Measurements from ENCODE around the gene CACNA1D. TPM values are rescaled to one million over a fixed set of nuclear protein-coding genes. Genes with fewer than 3 reads are reported as not detected.
A peak's percentile ranks its signal among the peaks of the same experiment; 100 is the strongest.

The CACNA1D gene
- total and polyA plus RNA-seq, 5 donors from 2014 or later = 0.03 to 0.44 TPM; not detected in 3

GRCh38 chr3:53812434-53812833, 318.0 kb downstream of the CACNA1D start:
- no peak for DNase-seq
- H3K27ac Mint-ChIP-seq = no peak overlapping the region

GRCh38 chr3:53813229-53813628, 318.8 kb downstream of the CACNA1D start:
- no peaks in the 10 kb centered on the region for H3K36me3 ChIP-seq (ENCODE audit: control insufficient read depth, insufficient read depth, low read length)
- H3K36me3 Mint-ChIP-seq = no peaks in the 10 kb centered on the region
- H3K27me3 Mint-ChIP-seq = peaks cover 14% of the 10 kb centered on the region
- no peaks in the 10 kb centered on the region for H3K9me3 ChIP-seq (ENCODE audit: control insufficient read depth in 2 of 2, low read length in 2 of 2)
- H3K4me3 ChIP-seq (ENCODE audit: low read depth, low read length) = no peak overlapping the region
- H3K27ac Mint-ChIP-seq = no peak overlapping the region
- H3K4me1 Mint-ChIP-seq = no peaks in the 10 kb centered on the region
- no peak for ATAC-seq (ENCODE audit: low read depth in 2 of 2)
- no peak overlapping the region for H3K27ac ChIP-seq (ENCODE audit: insufficient read depth, low read length, poor library complexity, severe bottlenecking)
- no peaks in the 10 kb centered on the region for H3K4me1 ChIP-seq (ENCODE audit: control insufficient read depth, insufficient read depth, low read length, poor library complexity, severe bottlenecking)
- H3K4me3 Mint-ChIP-seq = no peak overlapping the region
- no peak for DNase-seq
- no peaks in the 10 kb centered on the region for H3K27me3 ChIP-seq (ENCODE audit: control insufficient read depth, insufficient read depth, low read length)
- H3K9me3 Mint-ChIP-seq = no peaks in the 10 kb centered on the region

More at GRCh38 chr3:53812434-53812833, 318.0 kb downstream of the CACNA1D start:
- no peak overlapping the region for H3K27ac ChIP-seq (ENCODE audit: insufficient read depth, low read length, poor library complexity, severe bottlenecking)
- Mint-ChIP-seq H3K4me3 (no peak overlapping the region), H3K9me3 (no peaks in the 10 kb centered on the region), H3K27me3 (peaks cover 9% of the 10 kb centered on the region), H3K4me1 (no peaks in the 10 kb centered on the region), H3K36me3 (no peaks in the 10 kb centered on the region)
- H3K4me3 ChIP-seq (ENCODE audit: low read depth, low read length) = no peak overlapping the region
- no peak for ATAC-seq (ENCODE audit: low read depth in 2 of 2)
- no peaks in the 10 kb centered on the region for H3K36me3 ChIP-seq (ENCODE audit: control insufficient read depth, insufficient read depth, low read length)
- no peaks in the 10 kb centered on the region for H3K9me3 ChIP-seq (ENCODE audit: control insufficient read depth in 2 of 2, low read length in 2 of 2)
- H3K27me3 ChIP-seq (ENCODE audit: control insufficient read depth, insufficient read depth, low read length) = no peaks in the 10 kb centered on the region
- H3K4me1 ChIP-seq (ENCODE audit: control insufficient read depth, insufficient read depth, low read length, poor library complexity, severe bottlenecking) = no peaks in the 10 kb centered on the region

GRCh38 chr3:53813876-53814275, 319.5 kb downstream of the CACNA1D start:
- Histone ChIP-seq H3K36me3 (ENCODE audit: control insufficient read depth, insufficient read depth, low read length) (no peaks in the 10 kb centered on the region), H3K9me3 (ENCODE audit: control insufficient read depth in 2 of 2, low read length in 2 of 2) (no peaks in the 10 kb centered on the region), H3K4me3 (ENCODE audit: low read depth, low read length) (no peak overlapping the region), H3K27me3 (ENCODE audit: control insufficient read depth, insufficient read depth, low read length) (no peaks in the 10 kb centered on the region), H3K4me1 (ENCODE audit: control insufficient read depth, insufficient read depth, low read length, poor library complexity, severe bottlenecking) (no peaks in the 10 kb centered on the region), H3K27ac (ENCODE audit: insufficient read depth, low read length, poor library complexity, severe bottlenecking) (no peak overlapping the region)
- Mint-ChIP-seq H3K36me3 (no peaks in the 10 kb centered on the region), H3K27me3 (peaks cover 20% of the 10 kb centered on the region), H3K27ac (no peak overlapping the region), H3K9me3 (no peaks in the 10 kb centered on the region), H3K4me1 (no peaks in the 10 kb centered on the region), H3K4me3 (no peak overlapping the region)
- DNase-seq = no peak
- ATAC-seq (ENCODE audit: low read depth in 2 of 2) = no peak

- peak overlapping the region in 1 of 3 donors; percentile 60 for H3K27ac Mint-ChIP-seq
- no peak for ATAC-seq (ENCODE audit: low read depth in 2 of 2)
- H3K4me1 ChIP-seq (ENCODE audit: control insufficient read depth, insufficient read depth, low read length, poor library complexity, severe bottlenecking) = no peaks in the 10 kb centered on the region
Measured at GRCh38 chr3:53815067-53815466, 320.7 kb downstream of the CACNA1D start.

GRCh38 chr3:53815651-53816050, 321.2 kb downstream of the CACNA1D start:
- ATAC-seq (ENCODE audit: low read depth in 2 of 2) (no peak), DNase-seq (no peak)
- Histone ChIP-seq H3K9me3 (ENCODE audit: control insufficient read depth in 2 of 2, low read length in 2 of 2) (no peaks in the 10 kb centered on the region), H3K27ac (ENCODE audit: insufficient read depth, low read length, poor library complexity, severe bottlenecking) (no peak overlapping the region), H3K27me3 (ENCODE audit: control insufficient read depth, insufficient read depth, low read length) (no peaks in the 10 kb centered on the region), H3K36me3 (ENCODE audit: control insufficient read depth, insufficient read depth, low read length) (no peaks in the 10 kb centered on the region), H3K4me3 (ENCODE audit: low read depth, low read length) (no peak overlapping the region), H3K4me1 (ENCODE audit: control insufficient read depth, insufficient read depth, low read length, poor library complexity, severe bottlenecking) (no peaks in the 10 kb centered on the region)
- Mint-ChIP-seq H3K36me3 (no peaks in the 10 kb centered on the region), H3K4me1 (no peaks in the 10 kb centered on the region), H3K4me3 (no peak overlapping the region), H3K27me3 (peaks cover 20% of the 10 kb centered on the region), H3K27ac (no peak overlapping the region), H3K9me3 (no peaks in the 10 kb centered on the region)

More at GRCh38 chr3:53815067-53815466, 320.7 kb downstream of the CACNA1D start:
- no peak overlapping the region for H3K4me3 ChIP-seq (ENCODE audit: low read depth, low read length)
- no peaks in the 10 kb centered on the region for H3K36me3 ChIP-seq (ENCODE audit: control insufficient read depth, insufficient read depth, low read length)
- H3K9me3 ChIP-seq (ENCODE audit: control insufficient read depth in 2 of 2, low read length in 2 of 2) = no peaks in the 10 kb centered on the region
- no peaks in the 10 kb centered on the region for H3K4me1 Mint-ChIP-seq
- H3K36me3 Mint-ChIP-seq = no peaks in the 10 kb centered on the region
- H3K4me3 Mint-ChIP-seq = no peak overlapping the region
- H3K27me3 ChIP-seq (ENCODE audit: control insufficient read depth, insufficient read depth, low read length) = no peaks in the 10 kb centered on the region
- no peak overlapping the region for H3K27ac ChIP-seq (ENCODE audit: insufficient read depth, low read length, poor library complexity, severe bottlenecking)
- H3K27me3 Mint-ChIP-seq = peaks cover 20% of the 10 kb centered on the region
- DNase-seq = no peak
- H3K9me3 Mint-ChIP-seq = no peaks in the 10 kb centered on the region

DNA sequence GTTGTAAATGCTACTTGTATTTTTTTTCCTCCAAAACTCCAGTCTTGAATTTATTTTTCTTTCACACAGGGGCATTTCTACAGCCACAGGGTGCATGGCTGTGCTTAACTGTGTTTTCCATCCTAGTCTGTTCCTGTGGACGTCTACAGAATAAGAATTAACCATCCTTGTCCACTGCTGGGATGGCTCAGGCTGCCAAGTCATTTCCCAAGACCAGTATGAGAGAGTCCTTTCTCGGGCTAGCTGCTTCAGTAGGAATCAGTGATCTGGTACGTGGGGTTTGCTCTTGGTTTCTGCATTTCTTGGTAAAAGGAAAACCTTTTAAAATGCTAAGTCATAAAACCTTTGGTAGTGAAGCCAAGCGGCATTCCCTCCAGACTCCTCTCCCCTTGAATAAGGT, 322.0 kb downstream of the CACNA1D start:
- Histone ChIP-seq H3K27me3 (ENCODE audit: control insufficient read depth, insufficient read depth, low read length) (no peaks in the 10 kb centered on the region), H3K36me3 (ENCODE audit: control insufficient read depth, insufficient read depth, low read length) (no peaks in the 10 kb centered on the region), H3K4me1 (ENCODE audit: control insufficient read depth, insufficient read depth, low read length, poor library complexity, severe bottlenecking) (no peaks in the 10 kb centered on the region), H3K4me3 (ENCODE audit: low read depth, low read length) (no peak overlapping the region), H3K27ac (ENCODE audit: insufficient read depth, low read length, poor library complexity, severe bottlenecking) (no peak overlapping the region), H3K9me3 (ENCODE audit: control insufficient read depth in 2 of 2, low read length in 2 of 2) (no peaks in the 10 kb centered on the region)
- no peaks in the 10 kb centered on the region for H3K36me3 Mint-ChIP-seq
- no peak overlapping the region for H3K27ac Mint-ChIP-seq
- ATAC-seq (ENCODE audit: low read depth in 2 of 2) (no peak), DNase-seq (no peak)
- no peaks in the 10 kb centered on the region for H3K4me1 Mint-ChIP-seq
- H3K27me3 Mint-ChIP-seq = peaks cover 20% of the 10 kb centered on the region
- H3K4me3 Mint-ChIP-seq = no peak overlapping the region
- peaks cover 0 to 2% (median 0%) of the 10 kb centered on the region in 7 donors for H3K9me3 Mint-ChIP-seq

GRCh38 chr3:53817211-53817610, 322.8 kb downstream of the CACNA1D start:
- Histone ChIP-seq H3K4me1 (ENCODE audit: control insufficient read depth, insufficient read depth, low read length, poor library complexity, severe bottlenecking) (no peaks in the 10 kb centered on the region), H3K36me3 (ENCODE audit: control insufficient read depth, insufficient read depth, low read length) (no peaks in the 10 kb centered on the region), H3K9me3 (ENCODE audit: control insufficient read depth in 2 of 2, low read length in 2 of 2) (no peaks in the 10 kb centered on the region), H3K27me3 (ENCODE audit: control insufficient read depth, insufficient read depth, low read length) (no peaks in the 10 kb centered on the region), H3K4me3 (ENCODE audit: low read depth, low read length) (no peak overlapping the region), H3K27ac (ENCODE audit: insufficient read depth, low read length, poor library complexity, severe bottlenecking) (no peak overlapping the region)
- DNase-seq (no peak), ATAC-seq (ENCODE audit: low read depth in 2 of 2) (no peak)
- peaks cover 0 to 2% (median 0%) of the 10 kb centered on the region in 7 donors for H3K9me3 Mint-ChIP-seq
- H3K36me3 Mint-ChIP-seq = no peaks in the 10 kb centered on the region
- no peak overlapping the region for H3K4me3 Mint-ChIP-seq
- no peaks in the 10 kb centered on the region for H3K4me1 Mint-ChIP-seq
- peaks cover 20% of the 10 kb centered on the region for H3K27me3 Mint-ChIP-seq
- no peak overlapping the region for H3K27ac Mint-ChIP-seq

- Histone ChIP-seq H3K27me3 (ENCODE audit: control insufficient read depth, insufficient read depth, low read length) (no peaks in the 10 kb centered on the region), H3K36me3 (ENCODE audit: control insufficient read depth, insufficient read depth, low read length) (no peaks in the 10 kb centered on the region)
Measured at GRCh38 chr3:53817809-53818208, 323.4 kb downstream of the CACNA1D start.

More at GRCh38 chr3:53817809-53818208, 323.4 kb downstream of the CACNA1D start:
- ATAC-seq (ENCODE audit: low read depth in 2 of 2) = no peak
- peaks cover 20% of the 10 kb centered on the region for H3K27me3 Mint-ChIP-seq
- H3K4me3 Mint-ChIP-seq = no peak overlapping the region
- no peaks in the 10 kb centered on the region for H3K4me1 Mint-ChIP-seq
- no peak for DNase-seq
- peaks cover 0 to 2% (median 0%) of the 10 kb centered on the region in 7 donors for H3K9me3 Mint-ChIP-seq
- H3K27ac Mint-ChIP-seq = no peak overlapping the region
- no peak overlapping the region for H3K4me3 ChIP-seq (ENCODE audit: low read depth, low read length)
- no peaks in the 10 kb centered on the region for H3K36me3 Mint-ChIP-seq
- no peaks in the 10 kb centered on the region for H3K9me3 ChIP-seq (ENCODE audit: control insufficient read depth in 2 of 2, low read length in 2 of 2)
- H3K4me1 ChIP-seq (ENCODE audit: control insufficient read depth, insufficient read depth, low read length, poor library complexity, severe bottlenecking) = no peaks in the 10 kb centered on the region
- H3K27ac ChIP-seq (ENCODE audit: insufficient read depth, low read length, poor library complexity, severe bottlenecking) = no peak overlapping the region
